IPS-NIHi7 (cell line): Measurements from ENCODE around the gene IGF1R.
"Not testable (repeated sequence)": the region's sequence is repeated elsewhere in the genome, so short reads cannot be mapped to it uniquely, and the experiment has no call there.

Source experiments
- DNase-seq: peaks from one replicate; pipeline ENCODE4 v3.0.0; 2012; ENCODE audit warnings: mixed read lengths; ENCODE audit errors: extremely low spot score

Gene IGF1R

GRCh38 chr15:98647774-98648653 lies at the start of gene IGF1R:
IGF1R (plus strand) TSS chr15:98648539; CDS start chr15:98649582, 1,043 bp downstream.
- DNase-seq: peak; percentile 78

DNA sequence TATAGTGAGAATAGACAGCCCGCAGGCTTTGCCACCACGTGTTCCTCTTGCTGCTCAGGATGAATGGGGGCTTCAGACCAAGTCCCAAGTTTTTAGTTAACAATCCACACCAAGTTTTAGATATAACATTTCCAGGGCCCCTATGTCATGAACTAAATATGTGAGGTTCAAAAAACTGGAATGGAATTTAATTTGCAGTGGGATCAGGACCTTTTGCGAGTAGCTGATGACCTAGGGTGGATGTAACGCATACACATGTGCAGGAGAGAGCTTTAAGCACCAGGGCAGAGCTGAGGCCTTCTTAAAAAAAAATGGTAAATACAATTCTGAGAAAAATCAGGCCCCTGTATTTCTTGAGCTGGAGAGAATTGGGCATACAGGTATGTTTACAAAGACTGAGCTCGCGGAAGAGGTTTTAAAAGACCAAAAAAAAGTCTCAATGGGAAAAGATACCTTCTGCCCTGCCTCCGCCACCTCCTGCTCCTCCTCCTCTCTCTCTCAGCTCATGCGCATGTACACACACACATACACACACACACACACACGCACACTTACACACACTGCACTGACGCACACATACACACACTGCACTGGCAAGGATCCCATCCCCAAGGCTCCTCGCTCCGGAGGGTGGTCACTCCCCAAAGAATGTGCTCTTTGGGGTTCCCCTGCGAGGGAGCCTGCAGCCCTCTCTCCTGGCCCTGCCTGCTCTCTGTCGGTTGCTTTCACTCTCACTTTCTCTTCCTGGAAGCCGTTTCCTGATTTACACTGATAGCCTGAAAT lies 48.2 kb upstream of the IGF1R start:
- peak; percentile 45 for DNase-seq

GRCh38 chr15:98604983-98605382 lies 43.4 kb upstream of the IGF1R start:
- DNase-seq: no peak

DNA sequence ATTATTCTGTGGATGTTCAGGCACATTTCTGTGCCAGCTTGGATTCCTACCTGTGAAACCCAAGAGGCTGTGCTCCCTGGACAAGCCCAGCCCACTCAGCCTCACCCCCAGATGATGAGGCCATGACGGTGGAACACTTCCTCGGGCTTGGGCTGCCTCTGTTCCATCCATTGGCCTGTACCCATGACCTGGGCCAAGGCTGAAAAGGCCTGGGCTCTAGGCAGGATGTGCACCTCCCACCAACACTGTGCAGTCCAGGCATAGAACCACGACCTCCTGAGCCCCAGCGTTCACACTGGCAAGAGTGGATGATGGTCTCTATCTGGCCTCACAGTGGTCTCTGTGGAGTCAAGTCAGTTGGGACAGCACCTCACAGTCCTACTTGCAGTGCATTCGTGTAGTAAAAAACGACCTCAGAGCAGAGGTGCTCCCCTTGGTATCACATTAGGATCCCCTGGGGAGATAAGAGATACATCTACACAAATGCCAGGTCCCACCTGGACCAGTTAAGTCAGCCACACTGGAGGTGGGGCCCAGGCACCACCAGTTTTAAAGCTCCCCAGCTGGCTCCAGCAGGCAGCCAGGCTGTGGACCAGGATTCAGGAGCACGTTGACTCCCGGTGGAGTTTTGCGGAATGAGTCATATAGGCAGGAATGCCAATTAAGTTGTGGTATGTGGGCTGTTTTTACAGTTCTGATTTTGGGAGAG lies 39.0 kb upstream of the IGF1R start:
- peak; percentile 66 for DNase-seq

DNA sequence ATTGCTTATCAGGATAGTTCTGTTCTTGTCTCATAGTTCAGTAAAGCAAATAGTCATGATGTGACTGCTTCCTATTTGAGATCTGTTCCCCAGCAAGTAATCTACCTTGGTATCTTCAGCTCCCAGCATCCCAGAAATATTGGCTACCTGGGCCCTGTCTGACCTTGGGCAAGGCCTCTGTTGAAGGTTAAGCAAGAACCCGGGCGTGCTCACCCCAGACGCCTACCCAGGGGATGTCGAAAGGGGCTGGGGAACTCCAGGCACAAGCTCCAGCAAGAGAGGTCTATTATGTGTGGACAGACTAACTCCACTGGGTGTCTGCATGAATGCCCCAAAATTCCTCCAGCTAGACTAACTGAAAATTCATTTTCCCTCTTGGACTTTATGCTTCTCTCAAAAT lies 37.3 kb upstream of the IGF1R start:
- no peak for DNase-seq

DNA sequence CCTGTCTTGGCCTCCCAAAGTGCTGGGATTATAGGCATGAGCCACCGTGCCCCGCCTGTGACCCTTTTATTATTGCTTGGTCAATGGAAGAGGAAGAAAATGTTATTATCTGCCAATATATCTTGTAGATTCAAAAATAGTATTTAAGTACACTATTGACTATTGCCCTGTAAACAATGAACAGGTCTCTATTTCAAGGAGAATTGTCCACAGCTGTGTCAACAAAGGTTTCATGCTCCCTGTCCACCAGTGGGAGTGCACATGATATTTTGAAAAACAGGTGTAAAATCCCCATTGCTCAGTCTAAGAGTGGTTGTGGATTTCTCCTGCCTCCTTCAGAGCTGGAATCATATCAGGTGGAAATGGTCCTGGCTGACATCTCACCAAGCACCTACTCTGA lies 36.5 kb upstream of the IGF1R start:
- no peak for DNase-seq

GRCh38 chr15:98612490-98613110 lies 35.7 kb upstream of the IGF1R start:
- no peak for DNase-seq

DNA sequence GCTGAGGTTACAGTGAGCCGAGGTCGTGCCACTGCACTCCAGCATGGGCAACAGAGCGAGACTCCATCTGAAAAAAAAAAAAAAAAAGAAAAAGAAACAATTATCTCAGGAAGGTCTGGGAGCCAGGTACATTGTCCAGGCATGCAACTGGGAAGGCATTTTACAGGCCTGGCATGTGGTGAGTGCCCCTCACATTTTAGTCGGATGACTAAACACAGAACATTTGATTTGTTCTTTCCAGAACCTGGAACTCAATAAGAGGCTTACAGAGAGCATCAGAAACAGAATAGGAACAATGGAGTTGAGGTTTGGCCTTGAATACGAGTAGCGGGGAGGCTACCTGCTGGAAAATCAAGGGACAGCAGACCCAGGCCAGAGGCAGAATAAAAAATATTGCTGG lies 33.7 kb upstream of the IGF1R start:
- DNase-seq: no peak

DNA sequence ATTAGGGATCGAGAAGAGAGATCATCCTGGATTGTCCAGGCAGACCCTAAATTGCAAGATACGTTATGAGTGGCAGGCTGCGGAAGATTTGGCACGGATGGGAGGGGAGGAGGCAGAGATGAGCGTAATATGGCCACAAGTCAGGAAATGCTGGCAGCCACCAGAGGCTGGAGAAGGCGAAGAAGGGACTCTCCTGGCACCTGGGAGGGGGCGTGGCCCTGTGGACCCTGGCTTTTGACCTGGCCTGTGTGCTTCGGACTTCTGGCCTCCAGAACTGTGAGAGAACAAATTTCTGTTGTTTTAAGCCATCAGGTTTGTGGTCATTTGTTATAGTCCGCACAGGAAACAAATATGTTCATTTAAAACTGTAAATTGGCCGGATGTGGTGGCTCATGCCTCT lies 31.9 kb upstream of the IGF1R start:
- DNase-seq: no peak

- no peak for DNase-seq
These were observed 30.9 kb upstream of the IGF1R start for GRCh38 chr15:98617328-98617980.

GRCh38 chr15:98618576-98618975 lies 29.8 kb upstream of the IGF1R start:
- not testable (repeated sequence) for DNase-seq

DNA sequence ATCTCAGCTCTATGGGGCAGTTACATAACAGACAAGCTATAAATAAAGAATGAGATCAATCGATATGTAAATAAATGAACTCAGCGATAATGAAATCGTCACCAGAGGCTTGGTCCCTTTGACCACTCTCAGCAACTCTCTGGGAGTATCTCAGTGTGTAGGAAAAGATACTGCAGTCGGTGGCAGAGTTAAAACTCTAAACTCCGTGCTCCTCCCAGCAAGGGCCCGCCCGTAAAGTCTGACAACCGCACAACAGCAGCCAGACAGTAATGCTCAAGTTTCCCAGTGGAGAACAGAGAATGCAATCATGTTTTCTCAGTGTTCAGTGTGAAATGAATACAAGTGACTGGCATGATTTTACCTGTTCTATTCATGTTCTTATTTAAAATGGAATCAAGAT lies 28.3 kb upstream of the IGF1R start:
- DNase-seq: no peak

DNA sequence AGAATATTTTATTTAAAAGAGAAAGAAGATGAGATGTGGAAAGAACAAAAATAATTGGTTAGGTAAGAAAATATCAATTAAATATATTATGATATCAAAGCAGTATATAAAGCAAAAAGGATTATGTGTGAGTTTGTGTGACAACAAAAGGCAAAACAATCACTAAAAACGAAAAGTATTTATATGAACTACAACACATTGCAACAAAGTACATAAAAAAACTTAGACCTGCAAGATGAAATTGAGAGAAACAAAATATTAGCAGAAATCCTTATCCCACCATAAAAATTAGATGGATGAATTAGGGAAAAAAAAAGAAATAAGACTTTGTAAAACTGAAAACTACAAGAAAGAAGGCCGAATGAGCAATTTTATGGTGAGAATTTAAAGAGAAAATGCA lies 27.3 kb upstream of the IGF1R start:
- DNase-seq: no peak

GRCh38 chr15:98625614-98626013 lies 22.7 kb upstream of the IGF1R start:
- DNase-seq: no peak

- peak; percentile 48 for DNase-seq
These were observed 22.2 kb upstream of the IGF1R start for GRCh38 chr15:98626153-98626552.

DNA sequence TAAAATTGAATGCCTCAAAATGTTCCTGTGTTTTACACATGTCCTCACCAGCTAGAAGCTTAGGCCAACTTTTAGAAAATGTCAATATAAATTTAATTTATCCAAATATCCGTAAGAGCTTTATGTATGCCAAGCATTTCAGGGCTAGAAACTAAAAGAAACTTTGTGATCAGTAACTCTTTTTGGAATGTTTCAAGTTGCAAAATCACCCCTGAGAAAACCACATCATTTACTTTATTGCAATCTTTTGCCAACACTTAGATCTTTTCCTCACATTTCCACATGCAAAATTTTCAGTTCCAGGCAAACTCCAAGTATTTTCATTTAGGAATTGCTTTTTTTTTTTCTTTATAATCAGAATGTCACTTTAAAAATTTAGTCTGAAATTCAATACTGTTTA lies 20.1 kb upstream of the IGF1R start:
- DNase-seq: no peak

DNA sequence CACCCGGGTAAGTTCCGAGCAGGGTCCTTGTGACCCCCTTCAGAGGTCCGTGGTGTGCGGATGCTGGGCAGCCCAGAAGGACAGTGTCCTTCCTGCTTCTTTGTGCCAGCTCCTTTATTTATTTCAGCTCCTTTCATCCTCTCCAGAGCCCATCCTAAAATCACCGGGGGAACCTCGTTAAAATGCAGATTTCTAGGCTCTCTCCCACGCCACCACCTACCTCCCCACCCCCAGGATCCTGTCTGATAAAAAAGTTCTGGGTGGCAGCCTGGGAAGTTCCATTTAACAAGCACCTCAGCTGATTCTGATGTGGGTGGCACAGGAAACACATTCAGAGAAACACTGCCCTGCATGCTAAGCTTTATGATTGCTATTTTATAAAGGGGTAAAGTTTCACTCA lies 12.5 kb upstream of the IGF1R start:
- no peak for DNase-seq

- DNase-seq: no peak
These were observed 5.2 kb upstream of the IGF1R start for GRCh38 chr15:98643115-98643514.

- DNase-seq: no peak
These were observed 1.8 kb upstream of the IGF1R start for GRCh38 chr15:98646546-98647025.

DNA sequence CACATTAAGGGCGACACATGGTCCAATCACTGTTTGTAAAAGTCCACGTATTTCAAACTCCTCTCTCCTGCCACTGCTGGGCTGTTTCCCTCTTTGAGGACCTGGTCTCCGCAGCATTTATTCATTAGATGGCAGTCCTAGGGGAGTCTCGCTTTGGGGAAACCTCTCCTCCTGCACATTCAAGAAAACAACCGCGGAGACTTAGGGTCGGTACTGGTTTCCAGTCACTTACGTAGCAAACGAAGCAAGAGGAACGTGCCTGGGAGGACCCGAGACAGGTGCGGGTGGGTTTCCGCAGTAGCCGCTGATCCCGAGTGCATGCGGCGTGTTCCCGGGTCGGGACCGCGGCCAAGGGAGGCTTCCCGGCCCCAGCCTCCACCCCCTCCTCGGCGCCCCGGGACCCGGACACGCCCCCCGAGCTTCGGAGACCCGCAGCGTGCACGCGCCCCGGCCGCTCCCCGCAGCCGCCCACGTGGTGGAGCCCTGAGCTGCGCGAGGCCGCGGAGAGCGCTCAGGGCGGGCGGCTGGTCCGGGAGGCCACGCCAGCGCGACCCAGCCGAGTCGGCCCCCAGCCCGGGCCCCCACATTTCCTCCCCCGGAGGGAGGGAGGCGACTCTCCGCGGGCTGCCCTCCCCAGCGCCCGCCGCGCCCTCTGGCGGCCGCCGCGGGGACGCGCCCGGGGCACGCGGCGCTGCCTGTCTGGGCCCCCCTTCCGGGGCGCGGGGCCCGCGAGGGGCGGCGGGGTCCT lies 1.1 kb upstream of the IGF1R start:
- DNase-seq: peak; percentile 77
